ENCODE results near the gene ADSS1.

Gene ADSS1

GRCh38 chr14:104678346-104678745 lies 45.7 kb upstream of the ADSS1 start:
- in situ Hi-C loops (cut with HindIII; ENCODE audit: low pct_ligation_motif_present, low sequenced_read_pairs) = no loop called here
- Histone ChIP-seq H3K36me3 (replicated peaks) (no peaks in the 10 kb centered on the region), H3K27ac (peak overlapping the region; percentile 88), H3K4me3 (ENCODE audit: low read depth, low read length) (peak overlapping the region; percentile 52), H3K27me3 (replicated peaks) (no peaks in the 10 kb centered on the region)
- DNase-seq = no peak
- TF ChIP-seq, protein P1, sequence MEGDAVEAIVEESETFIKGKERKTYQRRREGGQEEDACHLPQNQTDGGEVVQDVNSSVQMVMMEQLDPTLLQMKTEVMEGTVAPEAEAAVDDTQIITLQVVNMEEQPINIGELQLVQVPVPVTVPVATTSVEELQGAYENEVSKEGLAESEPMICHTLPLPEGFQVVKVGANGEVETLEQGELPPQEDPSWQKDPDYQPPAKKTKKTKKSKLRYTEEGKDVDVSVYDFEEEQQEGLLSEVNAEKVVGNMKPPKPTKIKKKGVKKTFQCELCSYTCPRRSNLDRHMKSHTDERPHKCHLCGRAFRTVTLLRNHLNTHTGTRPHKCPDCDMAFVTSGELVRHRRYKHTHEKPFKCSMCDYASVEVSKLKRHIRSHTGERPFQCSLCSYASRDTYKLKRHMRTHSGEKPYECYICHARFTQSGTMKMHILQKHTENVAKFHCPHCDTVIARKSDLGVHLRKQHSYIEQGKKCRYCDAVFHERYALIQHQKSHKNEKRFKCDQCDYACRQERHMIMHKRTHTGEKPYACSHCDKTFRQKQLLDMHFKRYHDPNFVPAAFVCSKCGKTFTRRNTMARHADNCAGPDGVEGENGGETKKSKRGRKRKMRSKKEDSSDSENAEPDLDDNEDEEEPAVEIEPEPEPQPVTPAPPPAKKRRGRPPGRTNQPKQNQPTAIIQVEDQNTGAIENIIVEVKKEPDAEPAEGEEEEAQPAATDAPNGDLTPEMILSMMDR (IDR thresholded peaks at IDR 0.05; ENCODE audit: low read depth, low read length, missing control alignments) = no peak

DNA sequence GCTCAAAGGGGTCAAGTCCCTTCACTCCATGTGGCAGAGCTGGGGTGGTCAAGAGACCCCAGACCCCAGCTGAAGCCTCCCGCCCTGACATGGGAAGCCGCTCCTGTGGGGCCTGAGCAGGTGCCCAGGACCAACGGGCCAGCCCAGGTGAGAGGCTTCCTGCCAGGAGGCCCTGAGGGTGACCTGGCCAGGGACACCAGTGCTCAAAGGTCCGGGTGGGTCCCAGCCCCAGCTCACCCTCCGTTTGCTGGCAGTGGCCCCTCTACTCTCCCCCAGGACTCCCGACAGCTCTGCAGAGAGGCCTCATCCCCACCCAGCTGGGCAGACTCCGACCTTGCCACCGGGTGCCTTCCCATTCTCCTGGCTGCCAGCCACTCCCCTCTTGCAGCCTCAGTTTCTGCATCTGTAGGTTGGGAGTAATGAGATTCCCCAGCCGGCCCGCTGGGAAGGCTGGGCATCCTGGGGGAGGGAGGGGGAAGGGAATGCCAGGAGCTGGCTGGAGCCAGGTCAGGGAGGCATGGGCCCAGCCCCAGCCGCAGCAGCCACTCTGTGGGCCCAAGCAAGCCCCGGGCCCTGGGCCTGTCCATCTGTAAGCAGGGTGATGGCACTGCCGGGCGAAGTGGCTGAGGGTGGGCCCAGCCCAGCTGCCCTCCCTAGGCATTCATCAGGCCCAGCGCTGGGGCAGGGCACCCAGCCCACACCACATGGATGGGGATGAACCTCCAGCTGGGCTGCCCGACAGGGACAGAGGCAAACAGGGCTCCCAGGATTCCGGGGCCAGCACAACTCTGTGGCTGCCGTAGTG lies 44.9 kb upstream of the ADSS1 start:
- H3K27me3 ChIP-seq (replicated peaks) = no peaks in the 10 kb centered on the region
- in situ Hi-C loops (cut with HindIII; ENCODE audit: low pct_ligation_motif_present, low sequenced_read_pairs) = no loop called here
- no peaks in the 10 kb centered on the region for H3K36me3 ChIP-seq (replicated peaks)
- H3K4me3 ChIP-seq (ENCODE audit: low read depth, low read length) = no peak overlapping the region
- TF ChIP-seq, protein P1 (IDR thresholded peaks at IDR 0.05; ENCODE audit: low read depth, low read length, missing control alignments) = no peak
- H3K27ac ChIP-seq = no peak overlapping the region
- no peak for DNase-seq

- TF ChIP-seq, protein P1 (IDR thresholded peaks at IDR 0.05; ENCODE audit: low read depth, low read length, missing control alignments) = no peak
- Histone ChIP-seq H3K4me3 (ENCODE audit: low read depth, low read length) (peak overlapping the region; percentile 17), H3K27me3 (replicated peaks) (no peaks in the 10 kb centered on the region), H3K36me3 (replicated peaks) (no peaks in the 10 kb centered on the region), H3K27ac (peak overlapping the region; percentile 97)
- DNase-seq = peak; percentile 80
- in situ Hi-C loops (cut with HindIII; ENCODE audit: low pct_ligation_motif_present, low sequenced_read_pairs) = no loop called here
Observed at GRCh38 chr14:104680056-104680805, 43.8 kb upstream of the ADSS1 start.

DNA sequence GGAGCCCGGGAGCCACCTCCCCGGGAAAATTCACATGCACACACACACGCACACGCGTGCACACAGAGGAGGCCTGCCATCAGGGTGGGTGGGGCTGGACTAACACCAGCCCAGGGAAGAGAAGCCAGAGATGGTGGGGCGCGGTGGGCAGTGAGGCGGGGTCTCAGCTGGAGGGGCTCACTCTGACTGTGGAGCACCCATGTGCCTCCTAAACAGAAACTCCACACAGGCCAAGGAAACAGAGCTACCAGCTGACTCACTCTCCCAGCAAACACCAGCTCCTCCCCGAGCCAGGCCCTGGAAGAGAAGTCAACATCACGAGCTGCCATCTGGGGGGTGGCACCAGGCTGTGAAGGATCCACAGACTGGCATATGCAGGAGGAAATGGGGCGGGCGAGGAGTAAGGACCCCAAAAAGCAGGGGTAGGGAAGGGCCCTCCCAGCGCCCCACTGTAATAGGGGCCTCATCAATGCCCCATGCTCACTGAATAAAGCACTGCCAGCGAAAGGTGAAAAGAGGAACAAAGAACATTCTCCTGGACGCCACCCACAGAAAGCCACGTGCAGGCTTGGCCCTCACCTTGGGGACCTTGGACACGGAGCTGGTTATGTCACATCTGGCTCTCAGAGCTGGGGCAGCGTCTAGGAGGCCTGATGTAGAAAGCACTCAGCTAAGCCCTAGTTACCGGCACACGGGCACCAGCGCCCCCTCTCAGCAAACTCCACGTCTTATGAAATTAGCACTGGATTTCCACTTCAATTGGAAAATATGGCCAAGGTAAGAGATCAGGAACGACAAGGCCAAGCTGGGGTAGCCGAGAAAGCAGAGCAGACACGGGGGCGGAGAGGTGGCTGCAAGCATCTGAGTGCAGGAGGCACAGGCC lies 43.0 kb upstream of the ADSS1 start:
- in situ Hi-C loops (cut with HindIII; ENCODE audit: low pct_ligation_motif_present, low sequenced_read_pairs) = no loop called here

GRCh38 chr14:104681689-104682074 lies 42.3 kb upstream of the ADSS1 start:
- Histone ChIP-seq H3K36me3 (replicated peaks) (no peaks in the 10 kb centered on the region), H3K27me3 (replicated peaks) (no peaks in the 10 kb centered on the region), H3K4me3 (ENCODE audit: low read depth, low read length) (peak overlapping the region; percentile 42), H3K27ac (peak overlapping the region; percentile 97)
- in situ Hi-C loops (cut with HindIII; ENCODE audit: low pct_ligation_motif_present, low sequenced_read_pairs) = no loop called here
- TF ChIP-seq, protein P1 (IDR thresholded peaks at IDR 0.05; ENCODE audit: low read depth, low read length, missing control alignments) = no peak
- DNase-seq = peak; percentile 78

More for the DNA sequence above, 43.0 kb upstream of the ADSS1 start:
- DNase-seq = peak; percentile 74
- no peaks in the 10 kb centered on the region for H3K27me3 ChIP-seq (replicated peaks)
- no peak overlapping the region for H3K4me3 ChIP-seq (ENCODE audit: low read depth, low read length)
- peak overlapping the region; percentile 97 for H3K27ac ChIP-seq
- TF ChIP-seq, protein P1 (IDR thresholded peaks at IDR 0.05; ENCODE audit: low read depth, low read length, missing control alignments) = peak; percentile 48
- no peaks in the 10 kb centered on the region for H3K36me3 ChIP-seq (replicated peaks)
